DMS153 treated with DMSO at 0.1 percent for 48 hours (cell line): Measurements from ENCODE around the gene PWP2.
"Not testable (repeated sequence)": the region's sequence is repeated elsewhere in the genome, so short reads cannot be mapped to it uniquely, and the experiment has no call there.

ENCODE experiments used
- DNase-seq: peaks from one replicate; lab custom pipeline; 2025; ENCODE audit not compliant: unreplicated experiment; lab: John Stamatoyannopoulos, UW

The PWP2 gene

GRCh38 chr21:44107026-44107501 is at the start of gene PWP2:
Gene PWP2, plus strand, starts transcription at chr21:44107399. Its CDS starts 18 bp downstream, at chr21:44107417.
- not testable (repeated sequence) for DNase-seq

- DNase-seq, result no peak
Observed at GRCh38 chr21:44057960-44058651, 49.1 kb upstream of the PWP2 start.

GRCh38 chr21:44058652-44058964 is 48.6 kb upstream of the PWP2 start:
- no peak for DNase-seq

GRCh38 chr21:44058981-44059380 is 48.2 kb upstream of the PWP2 start:
- DNase-seq, result no peak

GRCh38 chr21:44059710-44060109 is 47.5 kb upstream of the PWP2 start:
- no peak for DNase-seq

GRCh38 chr21:44062380-44062779 is 44.8 kb upstream of the PWP2 start:
- DNase-seq, result no peak

GRCh38 chr21:44063151-44063912 is 43.9 kb upstream of the PWP2 start:
- DNase-seq, result no peak

GRCh38 chr21:44064852-44065403 is 42.3 kb upstream of the PWP2 start:
- no peak for DNase-seq

- no peak for DNase-seq
Observed at GRCh38 chr21:44065428-44065827, 41.8 kb upstream of the PWP2 start.

GRCh38 chr21:44066116-44066515 is 41.1 kb upstream of the PWP2 start:
- DNase-seq, result no peak

GRCh38 chr21:44067011-44067839 is 40.0 kb upstream of the PWP2 start:
- no peak for DNase-seq

GRCh38 chr21:44070391-44070790 is 36.8 kb upstream of the PWP2 start:
- DNase-seq, result no peak

GRCh38 chr21:44071359-44072104 is 35.7 kb upstream of the PWP2 start:
- no peak for DNase-seq

GRCh38 chr21:44072111-44072510 is 35.1 kb upstream of the PWP2 start:
- no peak for DNase-seq

GRCh38 chr21:44074315-44074958 is 32.8 kb upstream of the PWP2 start:
- no peak for DNase-seq

GRCh38 chr21:44076316-44076715 is 30.9 kb upstream of the PWP2 start:
- DNase-seq, result no peak

- DNase-seq, result no peak
Observed at GRCh38 chr21:44078411-44078981, 28.7 kb upstream of the PWP2 start.

- DNase-seq, result no peak
Observed at GRCh38 chr21:44079446-44079845, 27.8 kb upstream of the PWP2 start.

- DNase-seq, result no peak
Observed at GRCh38 chr21:44079846-44080245, 27.4 kb upstream of the PWP2 start.
